ENCODE measurements around the gene NTSR2.

The NTSR2 gene

DNA sequence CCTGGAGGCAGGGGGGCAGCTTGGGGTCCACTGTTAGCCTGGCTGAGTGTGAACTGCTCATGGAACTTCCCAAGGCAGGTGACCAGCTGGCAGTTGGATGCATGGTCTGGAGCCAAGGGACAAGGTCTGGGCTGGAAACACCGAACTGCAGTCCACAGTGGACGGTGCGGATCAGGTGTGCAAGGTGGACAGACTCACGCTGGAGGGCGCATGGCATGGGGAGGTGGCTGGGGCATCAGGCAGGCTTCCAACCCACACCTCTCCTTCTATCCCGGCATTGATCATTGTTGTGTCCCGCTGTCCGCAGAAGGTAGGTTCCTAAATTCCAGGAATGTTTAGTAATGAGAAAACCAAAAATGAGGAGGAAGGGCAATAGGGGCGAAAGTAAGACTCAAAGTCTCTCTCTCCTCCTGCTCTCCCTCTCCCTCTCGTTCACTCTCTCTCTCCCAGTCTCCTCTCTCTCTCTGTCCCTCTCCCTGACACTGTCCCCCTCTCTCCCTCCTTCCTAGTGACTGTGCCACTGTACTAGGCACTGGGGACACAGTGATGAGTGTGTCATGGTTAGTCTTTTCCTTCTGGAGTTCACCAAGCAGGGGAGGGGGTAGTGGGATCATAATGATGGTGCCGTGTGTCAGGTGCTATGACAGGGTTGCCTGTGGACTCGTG is 46.1 kb upstream of the NTSR2 start:
- intact Hi-C loops (cut with DNase I; ENCODE audit: low total_unique reads) = no loop called here
- Histone ChIP-seq H3K27ac (peak overlapping the region in 1 of 2 donors; percentile 50), H3K27me3 (no peaks in the 10 kb centered on the region), H3K4me3 (no peak overlapping the region), H3K9me3 (no peaks in the 10 kb centered on the region), H3K36me3 (no peaks in the 10 kb centered on the region), H3K4me1 (peaks cover 0 to 31% (median 19%) of the 10 kb centered on the region in 4 donors)
- DNase-seq = no peak
- TF ChIP-seq, protein P1, sequence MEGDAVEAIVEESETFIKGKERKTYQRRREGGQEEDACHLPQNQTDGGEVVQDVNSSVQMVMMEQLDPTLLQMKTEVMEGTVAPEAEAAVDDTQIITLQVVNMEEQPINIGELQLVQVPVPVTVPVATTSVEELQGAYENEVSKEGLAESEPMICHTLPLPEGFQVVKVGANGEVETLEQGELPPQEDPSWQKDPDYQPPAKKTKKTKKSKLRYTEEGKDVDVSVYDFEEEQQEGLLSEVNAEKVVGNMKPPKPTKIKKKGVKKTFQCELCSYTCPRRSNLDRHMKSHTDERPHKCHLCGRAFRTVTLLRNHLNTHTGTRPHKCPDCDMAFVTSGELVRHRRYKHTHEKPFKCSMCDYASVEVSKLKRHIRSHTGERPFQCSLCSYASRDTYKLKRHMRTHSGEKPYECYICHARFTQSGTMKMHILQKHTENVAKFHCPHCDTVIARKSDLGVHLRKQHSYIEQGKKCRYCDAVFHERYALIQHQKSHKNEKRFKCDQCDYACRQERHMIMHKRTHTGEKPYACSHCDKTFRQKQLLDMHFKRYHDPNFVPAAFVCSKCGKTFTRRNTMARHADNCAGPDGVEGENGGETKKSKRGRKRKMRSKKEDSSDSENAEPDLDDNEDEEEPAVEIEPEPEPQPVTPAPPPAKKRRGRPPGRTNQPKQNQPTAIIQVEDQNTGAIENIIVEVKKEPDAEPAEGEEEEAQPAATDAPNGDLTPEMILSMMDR (IDR thresholded peaks at IDR 0.05) = no peak

DNA sequence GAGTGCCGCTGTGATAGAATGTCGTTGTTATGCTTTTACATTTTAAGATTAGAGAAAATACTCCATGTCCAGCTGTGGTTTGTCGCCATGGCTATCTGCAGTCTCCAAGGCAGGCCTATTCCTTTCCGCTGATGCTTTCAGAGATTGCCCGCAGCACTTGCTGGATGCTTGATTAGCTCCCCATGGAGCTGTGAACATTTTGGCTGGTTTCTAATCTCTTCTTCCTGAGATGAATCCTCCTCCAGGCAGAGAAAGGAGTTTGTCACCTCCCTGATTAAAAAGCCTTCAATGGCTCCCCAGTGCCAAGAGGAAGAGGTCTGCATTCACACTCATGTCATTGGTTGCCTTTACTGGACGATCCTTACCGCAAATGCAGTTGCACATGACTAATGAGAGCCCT is 43.8 kb upstream of the NTSR2 start:
- TF ChIP-seq, protein P1 (IDR thresholded peaks at IDR 0.05) = no peak
- Histone ChIP-seq H3K4me3 (no peak overlapping the region), H3K27me3 (no peaks in the 10 kb centered on the region), H3K4me1 (peaks cover 0 to 44% (median 29%) of the 10 kb centered on the region in 4 donors), H3K36me3 (no peaks in the 10 kb centered on the region), H3K27ac (no peak overlapping the region), H3K9me3 (no peaks in the 10 kb centered on the region)
- intact Hi-C loops (cut with DNase I; ENCODE audit: low total_unique reads) = no loop called here
- DNase-seq = no peak

DNA sequence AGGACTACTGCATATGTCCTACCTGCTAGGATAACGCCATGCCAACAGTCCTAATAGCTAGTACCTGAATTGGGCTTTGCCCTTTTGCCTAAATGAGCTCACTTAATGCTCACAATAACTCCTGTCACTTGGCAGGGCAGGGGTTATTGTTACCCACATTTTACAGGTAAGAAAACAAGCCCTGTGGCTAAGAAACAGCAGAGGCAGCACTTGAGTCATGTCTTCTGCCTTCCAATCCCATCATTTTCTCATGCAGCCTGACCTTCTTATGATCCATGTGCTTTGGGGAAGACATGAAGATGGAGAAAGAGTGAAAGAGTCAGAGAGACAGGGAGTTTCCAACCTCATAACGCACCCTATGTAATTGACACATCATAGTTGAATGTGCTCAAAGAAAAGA is 42.9 kb upstream of the NTSR2 start:
- TF ChIP-seq, protein P1 (IDR thresholded peaks at IDR 0.05) = no peak
- Histone ChIP-seq H3K27ac (no peak overlapping the region), H3K27me3 (no peaks in the 10 kb centered on the region), H3K9me3 (no peaks in the 10 kb centered on the region), H3K36me3 (no peaks in the 10 kb centered on the region), H3K4me3 (no peak overlapping the region), H3K4me1 (peaks cover 0 to 44% (median 29%) of the 10 kb centered on the region in 4 donors)
- no peak for DNase-seq
- intact Hi-C loops (cut with DNase I; ENCODE audit: low total_unique reads) = no loop called here

DNA sequence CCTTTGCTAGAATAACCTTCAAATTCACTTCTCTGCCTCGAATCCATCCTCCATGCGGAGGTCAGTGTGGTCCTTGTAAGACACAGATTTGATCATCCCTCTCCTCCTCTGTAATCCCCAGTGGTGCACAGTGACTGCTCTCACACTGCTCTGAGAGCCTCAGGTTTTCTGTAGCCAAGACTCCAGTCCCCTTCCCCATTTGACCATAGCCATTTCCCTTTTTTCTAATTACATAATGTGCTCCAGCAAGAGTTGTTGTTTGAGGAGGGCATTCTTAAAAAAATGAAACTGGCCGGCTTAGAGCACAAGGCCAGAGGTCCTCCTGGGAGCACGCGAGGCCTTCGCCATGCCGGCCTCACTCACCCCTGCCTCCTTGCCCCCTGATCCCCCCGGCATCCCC is 41.8 kb upstream of the NTSR2 start:
- Histone ChIP-seq H3K27me3 (no peaks in the 10 kb centered on the region), H3K27ac (peak overlapping the region; percentile 6 to 23), H3K36me3 (no peaks in the 10 kb centered on the region), H3K4me1 (peaks cover 0 to 33% (median 26%) of the 10 kb centered on the region in 4 donors), H3K9me3 (no peaks in the 10 kb centered on the region), H3K4me3 (no peak overlapping the region)
- DNase-seq = no peak
- intact Hi-C loops (cut with DNase I; ENCODE audit: low total_unique reads) = no loop called here
- TF ChIP-seq, protein P1 (IDR thresholded peaks at IDR 0.05) = no peak

DNA sequence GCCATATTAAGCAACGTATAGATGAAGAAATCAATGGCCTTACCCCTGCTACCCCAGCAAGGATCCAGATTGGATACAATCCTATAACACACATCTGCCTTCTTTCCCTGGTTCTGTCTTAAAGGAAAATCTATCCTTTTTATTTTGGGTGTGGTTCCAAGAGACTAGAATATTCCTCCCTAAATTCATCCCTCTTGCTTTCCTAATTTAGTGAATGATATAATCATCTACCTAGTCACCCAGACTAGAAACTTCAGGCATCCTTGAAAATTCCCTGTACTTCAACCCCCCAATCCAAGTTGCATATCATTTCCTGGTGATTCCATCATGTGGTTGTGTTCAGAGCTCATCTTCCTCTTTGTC is 41.3 kb upstream of the NTSR2 start:
- DNase-seq = no peak
- Histone ChIP-seq H3K4me1 (peaks cover 0 to 29% (median 22%) of the 10 kb centered on the region in 4 donors), H3K9me3 (no peaks in the 10 kb centered on the region), H3K4me3 (no peak overlapping the region), H3K27me3 (no peaks in the 10 kb centered on the region), H3K36me3 (no peaks in the 10 kb centered on the region), H3K27ac (peak overlapping the region; percentile 6 to 23)
- intact Hi-C loops (cut with DNase I; ENCODE audit: low total_unique reads) = no loop called here
- TF ChIP-seq, protein P1 (IDR thresholded peaks at IDR 0.05) = no peak

Data from tibial artery (tissue), 4 donors.